Measurements from ENCODE around the gene XRN2. TPM values are rescaled to one million over a fixed set of nuclear protein-coding genes. Genes with fewer than 3 reads are reported as not detected.

XRN2 gene
- total RNA-seq, 1 donor from 2014 or later: 66.7 TPM

DNA sequence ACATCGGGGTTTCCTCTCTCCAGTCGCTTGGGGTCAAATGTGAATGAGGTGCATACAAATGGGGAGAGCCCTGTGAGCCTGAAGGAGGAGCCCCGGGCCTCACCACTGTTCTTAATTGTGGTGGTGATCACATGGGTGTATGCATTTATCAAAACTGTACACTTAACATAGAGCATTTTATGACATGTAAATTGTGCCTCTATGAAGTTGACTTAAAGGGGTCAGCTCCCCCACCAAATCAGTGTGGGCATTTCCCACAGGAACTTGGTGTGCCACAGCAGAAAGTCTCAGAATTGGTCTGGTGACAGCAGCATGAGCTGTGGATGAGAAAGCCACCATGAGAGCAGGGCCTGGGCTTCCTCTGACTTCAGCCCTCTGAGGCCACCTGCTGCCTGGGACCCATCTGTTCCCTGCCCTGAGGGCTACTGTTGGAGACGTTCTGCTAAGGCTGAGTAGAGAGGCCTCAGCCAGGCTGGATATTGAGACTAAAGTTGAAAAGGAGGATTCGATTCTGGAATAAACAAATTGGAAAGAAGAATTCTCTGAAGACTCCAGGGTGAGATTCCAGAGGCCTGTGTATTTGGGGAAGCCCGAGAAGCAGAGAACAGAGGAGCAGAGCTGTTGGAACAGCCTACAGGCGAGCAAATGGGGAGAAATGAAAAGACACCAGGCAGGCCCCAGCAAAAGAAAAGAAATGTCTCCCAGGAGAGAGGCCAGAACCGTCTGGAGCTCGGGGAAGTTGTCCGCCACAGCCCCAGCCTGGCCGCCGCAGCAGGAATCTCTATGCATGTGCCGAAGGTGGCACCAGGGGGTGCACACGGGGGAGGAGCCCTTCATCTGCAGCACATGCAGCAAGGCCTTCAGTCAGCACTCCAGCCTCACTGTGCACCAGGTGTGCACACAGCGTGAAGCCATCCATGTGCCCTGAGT is 37.6 kb upstream of the XRN2 start:
- no peak overlapping the region for H3K4me3 Mint-ChIP-seq (ENCODE audit: unreplicated experiment)
- no peak overlapping the region for H3K27ac Mint-ChIP-seq (ENCODE audit: unreplicated experiment)
- H3K4me1 Mint-ChIP-seq (ENCODE audit: unreplicated experiment): no peaks in the 10 kb centered on the region
- TF ChIP-seq, protein P1, sequence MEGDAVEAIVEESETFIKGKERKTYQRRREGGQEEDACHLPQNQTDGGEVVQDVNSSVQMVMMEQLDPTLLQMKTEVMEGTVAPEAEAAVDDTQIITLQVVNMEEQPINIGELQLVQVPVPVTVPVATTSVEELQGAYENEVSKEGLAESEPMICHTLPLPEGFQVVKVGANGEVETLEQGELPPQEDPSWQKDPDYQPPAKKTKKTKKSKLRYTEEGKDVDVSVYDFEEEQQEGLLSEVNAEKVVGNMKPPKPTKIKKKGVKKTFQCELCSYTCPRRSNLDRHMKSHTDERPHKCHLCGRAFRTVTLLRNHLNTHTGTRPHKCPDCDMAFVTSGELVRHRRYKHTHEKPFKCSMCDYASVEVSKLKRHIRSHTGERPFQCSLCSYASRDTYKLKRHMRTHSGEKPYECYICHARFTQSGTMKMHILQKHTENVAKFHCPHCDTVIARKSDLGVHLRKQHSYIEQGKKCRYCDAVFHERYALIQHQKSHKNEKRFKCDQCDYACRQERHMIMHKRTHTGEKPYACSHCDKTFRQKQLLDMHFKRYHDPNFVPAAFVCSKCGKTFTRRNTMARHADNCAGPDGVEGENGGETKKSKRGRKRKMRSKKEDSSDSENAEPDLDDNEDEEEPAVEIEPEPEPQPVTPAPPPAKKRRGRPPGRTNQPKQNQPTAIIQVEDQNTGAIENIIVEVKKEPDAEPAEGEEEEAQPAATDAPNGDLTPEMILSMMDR (IDR thresholded peaks at IDR 0.05): no peak
- peaks cover 7% of the 10 kb centered on the region for H3K27me3 Mint-ChIP-seq (ENCODE audit: unreplicated experiment)
- H3K9me3 Mint-ChIP-seq (ENCODE audit: unreplicated experiment): no peaks in the 10 kb centered on the region
- H3K36me3 Mint-ChIP-seq (ENCODE audit: unreplicated experiment): no peaks in the 10 kb centered on the region
- no peak for DNase-seq (ENCODE audit: extremely low spot score, unreplicated experiment)

DNA sequence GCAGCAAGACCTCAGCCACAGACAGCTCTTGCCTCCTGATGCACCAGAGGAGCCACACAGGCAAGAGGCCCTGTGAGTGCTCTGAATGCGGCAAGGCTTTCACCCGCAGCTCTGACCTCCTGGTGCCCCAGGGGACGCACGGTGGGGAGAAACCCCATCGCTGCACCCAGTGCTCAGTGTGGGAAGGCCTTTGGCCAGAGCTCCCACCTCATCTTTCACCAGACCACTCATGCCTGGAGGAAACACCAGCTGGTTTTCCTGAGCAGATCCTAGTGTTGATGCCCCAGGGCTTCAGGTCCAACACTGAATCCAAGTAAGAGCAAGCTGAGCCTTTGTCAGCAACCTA is 37.0 kb upstream of the XRN2 start:
- Mint-ChIP-seq H3K4me1 (ENCODE audit: unreplicated experiment) (no peaks in the 10 kb centered on the region), H3K27me3 (ENCODE audit: unreplicated experiment) (peaks cover 10% of the 10 kb centered on the region), H3K27ac (ENCODE audit: unreplicated experiment) (no peak overlapping the region), H3K9me3 (ENCODE audit: unreplicated experiment) (no peaks in the 10 kb centered on the region), H3K36me3 (ENCODE audit: unreplicated experiment) (no peaks in the 10 kb centered on the region), H3K4me3 (ENCODE audit: unreplicated experiment) (no peak overlapping the region)
- no peak for DNase-seq (ENCODE audit: extremely low spot score, unreplicated experiment)
- TF ChIP-seq, protein P1 (IDR thresholded peaks at IDR 0.05): no peak

DNA sequence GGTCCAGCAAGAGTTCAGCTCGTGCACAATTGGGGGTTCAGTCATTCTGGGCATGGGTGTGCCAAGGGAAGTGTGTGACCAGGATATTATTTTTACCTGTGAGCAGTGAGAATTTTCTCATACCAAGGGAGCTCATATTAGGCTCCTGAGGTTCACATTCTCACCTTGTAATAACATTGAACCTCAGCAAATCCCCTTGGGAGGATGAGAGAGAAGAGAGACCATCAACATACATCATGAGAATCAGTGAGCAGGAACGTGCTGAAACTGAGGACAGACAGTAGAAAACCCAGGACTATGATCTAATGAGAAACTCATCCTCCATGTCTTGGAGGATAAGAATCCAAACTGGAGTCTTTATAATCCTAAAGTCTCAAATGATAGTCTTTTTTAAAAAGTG is 33.4 kb upstream of the XRN2 start:
- TF ChIP-seq, protein P1 (IDR thresholded peaks at IDR 0.05): no peak
- Mint-ChIP-seq H3K27ac (ENCODE audit: unreplicated experiment) (no peak overlapping the region), H3K9me3 (ENCODE audit: unreplicated experiment) (peaks cover 3% of the 10 kb centered on the region), H3K4me3 (ENCODE audit: unreplicated experiment) (no peak overlapping the region), H3K4me1 (ENCODE audit: unreplicated experiment) (no peaks in the 10 kb centered on the region), H3K36me3 (ENCODE audit: unreplicated experiment) (no peaks in the 10 kb centered on the region), H3K27me3 (ENCODE audit: unreplicated experiment) (peaks cover 15% of the 10 kb centered on the region)
- no peak for DNase-seq (ENCODE audit: extremely low spot score, unreplicated experiment)

DNA sequence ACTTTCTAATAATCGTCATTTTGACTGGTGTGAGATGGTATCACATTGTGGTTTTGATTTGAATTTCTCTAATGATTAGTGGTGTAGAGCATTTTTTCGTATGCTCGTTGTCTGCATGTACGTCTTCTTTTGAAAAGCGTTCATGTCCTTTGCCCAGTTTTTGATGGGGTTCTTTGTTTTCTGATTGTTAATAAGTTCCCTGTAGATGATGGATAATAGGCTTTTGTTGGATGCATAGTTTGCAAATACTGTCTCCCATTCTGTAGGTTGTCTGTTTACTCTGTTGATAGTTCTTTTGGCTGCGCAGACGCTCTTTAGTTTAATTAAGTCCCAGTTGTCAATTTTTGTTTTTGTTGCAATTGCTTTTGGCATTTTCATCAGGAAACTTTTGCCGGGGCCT is 32.3 kb upstream of the XRN2 start:
- TF ChIP-seq, protein P1 (IDR thresholded peaks at IDR 0.05): no peak
- H3K27ac Mint-ChIP-seq (ENCODE audit: unreplicated experiment): no peak overlapping the region
- no peak for DNase-seq (ENCODE audit: extremely low spot score, unreplicated experiment)
- peaks cover 3% of the 10 kb centered on the region for H3K9me3 Mint-ChIP-seq (ENCODE audit: unreplicated experiment)
- no peaks in the 10 kb centered on the region for H3K4me1 Mint-ChIP-seq (ENCODE audit: unreplicated experiment)
- H3K4me3 Mint-ChIP-seq (ENCODE audit: unreplicated experiment): no peak overlapping the region
- peaks cover 15% of the 10 kb centered on the region for H3K27me3 Mint-ChIP-seq (ENCODE audit: unreplicated experiment)
- no peaks in the 10 kb centered on the region for H3K36me3 Mint-ChIP-seq (ENCODE audit: unreplicated experiment)

DNA sequence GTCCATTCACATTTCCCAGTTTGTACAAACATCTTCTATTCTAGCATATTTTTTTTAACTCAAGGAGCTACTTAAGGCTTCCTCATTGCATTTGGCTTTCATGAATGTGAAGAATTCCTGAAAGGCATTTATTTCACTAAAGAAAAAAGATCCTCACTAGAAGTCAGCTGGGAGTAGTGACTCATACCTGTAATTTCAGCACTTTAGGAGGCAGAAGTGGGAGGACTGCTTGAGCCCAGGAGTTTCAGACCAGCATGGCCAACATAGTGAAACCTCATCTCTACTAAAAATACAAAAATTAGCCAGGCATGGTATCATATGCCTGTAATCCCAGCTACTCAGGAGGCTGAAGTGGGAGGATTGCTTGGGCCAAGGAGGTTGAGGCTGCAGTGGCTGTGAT is 30.9 kb upstream of the XRN2 start:
- Mint-ChIP-seq H3K9me3 (ENCODE audit: unreplicated experiment) (peaks cover 3% of the 10 kb centered on the region), H3K4me3 (ENCODE audit: unreplicated experiment) (no peak overlapping the region), H3K4me1 (ENCODE audit: unreplicated experiment) (no peaks in the 10 kb centered on the region), H3K27me3 (ENCODE audit: unreplicated experiment) (peaks cover 15% of the 10 kb centered on the region), H3K27ac (ENCODE audit: unreplicated experiment) (no peak overlapping the region), H3K36me3 (ENCODE audit: unreplicated experiment) (no peaks in the 10 kb centered on the region)
- no peak for DNase-seq (ENCODE audit: extremely low spot score, unreplicated experiment)
- TF ChIP-seq, protein P1 (IDR thresholded peaks at IDR 0.05): no peak
